Middle frontal gyrus (tissue), 1 donor: Measurements from ENCODE around the gene CD82.
"Not testable (repeated sequence)": the region's sequence is repeated elsewhere in the genome, so short reads cannot be mapped to it uniquely, and the experiment has no call there.

Source experiments
- DNase-seq: peaks from one replicate; pipeline ENCODE4 v3.0.0-alpha.2; 2015; ENCODE audit warnings: low spot score; ENCODE audit errors: extremely low spot score

CD82 gene

DNA sequence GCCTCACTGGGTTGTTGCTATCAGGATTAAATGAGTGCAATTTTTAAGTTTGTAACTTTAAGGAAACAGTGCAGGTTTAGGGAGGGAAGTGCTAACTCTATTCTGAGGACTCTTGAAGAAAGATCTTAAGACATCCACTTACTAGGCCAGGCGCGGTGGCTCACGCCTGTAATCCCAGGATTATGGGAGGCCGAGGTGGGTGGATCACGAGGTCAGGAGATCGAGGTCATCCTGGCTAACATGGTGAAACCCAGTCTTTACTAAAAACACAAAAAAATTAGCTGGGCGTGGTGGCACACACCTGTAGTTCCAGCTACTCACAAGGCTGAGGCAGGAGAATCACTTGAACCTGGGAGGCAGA lies 5.5 kb upstream of the CD82 start:
- not testable (repeated sequence) for DNase-seq

DNA sequence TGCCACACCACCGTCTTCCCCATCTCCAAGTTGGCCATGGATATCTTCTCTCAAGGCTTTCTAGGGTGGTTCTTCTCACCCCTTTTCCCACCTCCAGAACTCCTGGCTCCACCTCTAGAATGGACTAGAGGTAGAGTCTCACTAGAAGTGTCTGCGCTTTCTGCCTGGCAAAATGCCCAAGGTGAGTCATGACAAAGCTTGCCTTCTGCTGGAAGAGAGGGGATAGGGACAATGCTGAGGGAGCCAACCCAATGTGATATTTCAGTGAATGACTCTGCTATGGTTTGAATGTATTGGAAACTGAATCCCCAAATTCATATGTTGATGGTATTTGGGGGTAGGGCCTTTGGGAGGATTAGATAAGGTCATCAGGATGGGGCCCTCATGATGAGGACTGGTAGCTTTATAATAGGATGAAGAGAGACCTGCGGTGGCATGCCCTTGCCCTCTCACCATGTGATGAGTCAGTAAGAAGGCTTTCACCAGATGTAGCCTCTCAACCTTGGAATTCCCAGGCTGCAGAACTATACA lies 4.1 kb upstream of the CD82 start:
- no peak for DNase-seq

DNA sequence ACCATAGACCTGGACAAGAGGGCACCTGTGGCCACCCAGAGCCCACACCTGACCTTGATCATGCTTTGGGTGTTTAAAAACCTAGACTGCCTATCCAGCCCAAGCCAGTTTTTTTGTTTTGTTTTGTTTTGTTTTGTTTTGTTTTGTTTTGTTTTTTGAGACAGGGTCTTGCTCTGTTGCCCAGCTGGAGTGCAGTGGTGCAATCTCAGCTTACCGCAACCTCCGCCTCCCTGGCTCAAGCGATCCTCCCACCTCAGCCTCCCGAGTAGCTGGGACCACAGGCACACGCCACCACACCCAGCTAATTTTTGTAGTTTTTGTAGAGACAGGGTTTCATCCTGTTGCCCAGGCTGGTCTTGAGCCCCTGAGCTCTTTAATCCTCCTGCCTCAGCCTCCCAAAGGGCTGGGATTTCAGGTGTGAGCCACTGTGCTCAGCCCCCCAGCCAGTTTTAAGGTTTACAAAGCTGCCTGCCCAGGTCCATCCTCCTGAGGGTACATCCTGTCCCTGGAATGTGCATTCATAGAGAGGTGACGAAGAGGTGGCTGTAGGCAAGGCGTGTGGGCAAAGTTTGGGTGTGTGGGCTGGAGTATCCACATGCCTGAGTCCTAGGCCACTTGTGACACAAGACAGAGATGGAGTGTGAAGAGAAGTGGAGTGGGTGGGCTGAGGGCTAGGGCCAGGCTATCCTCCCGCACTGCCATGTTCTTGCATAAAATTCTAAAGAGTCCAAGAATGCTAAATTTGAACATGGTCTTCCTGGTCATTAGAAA lies 3.3 kb upstream of the CD82 start:
- DNase-seq, result no peak

DNA sequence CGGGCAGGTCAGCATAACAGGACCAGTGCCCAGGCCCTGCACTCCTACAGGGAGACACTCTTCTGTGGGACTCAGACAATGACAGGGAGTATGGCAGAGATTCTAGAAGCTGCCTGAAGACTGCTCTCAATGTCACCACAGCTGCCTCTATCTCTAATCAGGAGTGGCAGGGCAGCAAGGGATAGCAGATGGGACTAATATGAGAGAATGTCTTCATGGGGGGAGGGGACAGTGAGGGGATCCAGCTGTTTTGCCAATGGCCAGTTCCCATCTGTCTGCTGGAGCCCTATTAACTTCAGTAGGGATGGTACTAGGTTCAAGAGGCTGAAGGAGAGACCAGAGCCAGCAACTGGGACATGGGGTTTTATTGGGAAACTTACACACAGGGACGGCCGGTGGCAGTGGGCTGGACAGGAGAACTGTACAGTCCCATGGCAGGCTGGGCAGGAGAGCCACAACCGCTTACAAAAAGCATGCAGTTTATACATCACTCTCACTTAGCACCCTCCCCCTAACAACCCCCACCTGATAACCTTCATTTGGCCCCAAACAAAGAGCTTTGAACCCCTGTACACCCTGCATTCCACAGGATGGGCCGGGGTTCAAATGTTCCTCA lies 2.5 kb upstream of the CD82 start:
- DNase-seq, result no peak

DNA sequence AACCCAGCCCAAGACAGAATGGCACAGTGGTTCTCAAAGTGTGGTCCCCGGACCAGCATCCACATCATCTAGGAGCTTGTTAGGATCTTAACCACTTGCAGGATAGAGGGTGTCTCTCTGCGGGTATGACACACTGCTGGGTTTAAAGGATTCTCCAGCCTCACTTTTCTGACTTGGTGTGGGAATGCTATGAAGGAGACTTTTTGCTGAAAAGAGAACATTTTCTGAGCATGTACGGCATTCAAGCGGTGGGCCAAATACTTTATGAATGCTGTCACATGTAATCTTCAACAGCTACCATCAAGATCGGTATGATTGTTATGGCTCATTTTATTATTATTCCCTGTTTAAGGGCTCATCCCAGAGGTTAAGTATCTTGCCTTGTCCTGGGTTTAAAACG lies 1.8 kb upstream of the CD82 start:
- no peak for DNase-seq

DNA sequence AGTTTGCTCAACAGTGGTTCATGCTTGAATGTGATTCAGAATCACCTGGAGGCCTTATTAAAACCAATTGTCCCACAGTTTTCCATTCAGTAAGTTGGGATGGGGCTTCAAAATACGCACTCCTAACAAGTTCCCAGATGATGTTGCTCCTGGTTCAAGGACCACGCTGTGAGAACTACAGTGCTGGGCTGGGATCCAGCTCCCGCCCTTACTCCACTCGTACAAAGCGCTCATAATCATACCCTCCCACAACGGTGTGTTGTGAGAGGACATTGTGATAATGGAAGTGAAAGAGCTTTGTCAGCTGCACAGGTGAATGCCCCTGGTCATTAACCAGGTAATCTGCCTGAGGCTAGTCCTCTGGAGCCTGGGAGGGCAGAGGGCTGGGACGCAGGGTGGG lies 1.3 kb upstream of the CD82 start:
- no peak for DNase-seq

DNA sequence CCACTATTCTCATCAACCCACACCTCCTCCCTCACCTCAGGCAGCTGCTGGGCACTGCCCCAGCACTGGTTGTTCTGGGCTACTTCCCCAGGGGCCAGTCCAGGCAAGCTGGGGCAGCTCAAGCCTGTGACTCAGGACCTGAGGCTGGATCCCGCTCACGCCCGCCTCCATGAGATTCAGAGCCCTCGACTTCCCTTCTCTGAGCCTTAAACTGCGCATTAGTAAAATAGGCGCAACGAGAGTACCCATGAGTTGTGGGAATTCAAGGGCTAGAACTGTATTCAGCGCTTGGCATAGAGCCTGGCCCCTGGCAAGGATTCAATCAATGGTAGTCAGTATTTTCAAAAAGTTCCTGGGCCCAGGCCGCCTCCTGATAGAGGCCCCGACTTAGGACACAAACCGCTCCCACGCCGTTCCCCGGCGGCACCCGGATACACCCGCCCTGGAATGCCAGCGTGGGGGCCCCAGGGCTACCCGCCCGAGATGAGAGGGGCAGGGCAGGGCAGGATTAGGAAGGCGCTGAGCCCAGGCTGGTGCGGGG lies 723 bp upstream of the CD82 start:
- no peak for DNase-seq

DNA sequence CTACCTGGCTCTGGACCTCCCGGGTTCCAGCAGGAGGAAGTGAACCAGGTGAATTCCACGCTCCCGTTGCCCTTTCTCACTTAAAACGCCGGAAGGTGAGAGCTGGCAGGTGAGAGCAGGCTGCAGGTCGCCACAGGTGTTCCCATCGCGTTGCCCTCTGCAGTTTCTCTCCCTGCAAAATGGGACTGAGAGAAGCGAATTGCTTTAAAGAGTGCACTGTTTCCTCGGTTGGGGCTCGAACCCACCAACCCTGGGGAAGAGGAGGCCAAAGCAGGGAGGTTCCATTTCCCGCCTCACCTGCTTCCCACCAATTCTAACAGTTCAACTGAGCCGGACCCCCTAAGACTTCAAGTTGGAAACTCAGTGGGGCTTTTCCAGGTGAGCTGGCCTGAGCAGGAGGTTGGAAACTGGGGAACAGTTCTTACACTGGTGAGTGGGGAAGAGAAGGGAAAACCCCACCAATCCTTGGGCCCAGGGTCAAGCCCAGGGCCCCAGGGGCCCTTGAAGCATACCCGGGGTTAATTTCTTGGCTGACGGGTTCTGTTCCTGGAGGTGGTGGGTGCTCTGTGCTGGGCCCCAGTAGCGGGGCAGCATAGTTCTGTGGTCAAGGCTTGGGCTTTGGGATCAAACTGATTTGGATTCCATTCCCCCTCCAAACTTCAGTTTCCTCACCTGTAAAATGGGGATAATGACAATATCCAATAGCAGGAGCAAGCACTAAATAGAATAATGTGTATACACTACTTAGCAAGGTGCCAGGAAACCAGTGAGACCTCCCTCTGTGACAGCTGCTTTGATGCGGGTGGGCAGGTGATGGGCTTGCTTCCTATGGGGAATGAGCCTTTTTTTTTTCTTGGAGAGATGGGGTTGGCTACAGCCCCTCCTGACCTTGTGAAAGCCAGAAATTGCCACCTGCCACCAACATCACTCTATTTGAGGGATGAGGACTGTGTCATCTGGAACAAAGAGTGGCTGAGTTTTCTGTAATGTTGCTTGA lies 788 bp downstream of the CD82 start:
- DNase-seq, result no peak

DNA sequence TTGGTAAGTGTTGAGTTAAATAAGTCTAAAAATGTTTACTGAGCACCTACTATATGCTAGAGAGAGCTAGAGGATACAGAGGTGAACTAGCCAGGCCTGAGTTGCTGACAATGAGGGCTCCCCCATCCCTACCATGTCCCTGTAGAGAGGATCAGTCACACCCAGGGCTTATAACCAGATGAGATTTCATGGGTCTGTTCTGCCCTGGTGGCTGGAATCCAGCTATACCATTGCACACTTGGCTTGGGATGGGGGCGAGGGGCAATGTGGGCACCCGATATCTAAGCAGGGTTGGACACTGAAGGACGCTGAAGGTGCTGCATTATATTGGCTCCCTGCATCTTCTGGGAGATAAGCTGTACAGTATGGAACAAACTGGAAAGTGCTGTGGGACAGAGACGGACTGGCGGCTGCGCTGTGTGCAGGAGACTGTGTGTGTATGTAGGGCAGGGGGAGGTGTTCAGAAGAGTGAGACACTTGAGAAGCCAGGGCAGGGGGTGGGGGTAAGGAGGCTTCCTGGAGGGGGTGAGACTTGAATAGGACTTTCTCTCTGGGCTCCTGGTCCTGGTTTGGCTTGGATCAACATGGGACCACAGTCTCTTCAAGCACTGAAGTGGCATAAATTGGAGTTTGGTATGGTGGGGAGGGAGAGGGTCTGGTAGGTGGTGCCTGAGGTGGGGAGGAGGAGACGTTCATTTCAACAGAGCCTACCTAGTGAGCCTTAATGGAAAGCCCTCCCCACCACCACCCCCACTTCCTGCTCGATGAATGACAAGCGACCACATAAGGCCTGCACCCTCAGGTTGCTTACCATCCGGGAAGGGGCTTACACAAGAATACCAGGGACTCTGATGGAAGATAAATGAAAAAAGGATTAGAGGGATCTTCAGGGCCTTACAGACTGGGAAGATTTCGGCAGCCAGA lies 1.8 kb downstream of the CD82 start:
- DNase-seq, result no peak

DNA sequence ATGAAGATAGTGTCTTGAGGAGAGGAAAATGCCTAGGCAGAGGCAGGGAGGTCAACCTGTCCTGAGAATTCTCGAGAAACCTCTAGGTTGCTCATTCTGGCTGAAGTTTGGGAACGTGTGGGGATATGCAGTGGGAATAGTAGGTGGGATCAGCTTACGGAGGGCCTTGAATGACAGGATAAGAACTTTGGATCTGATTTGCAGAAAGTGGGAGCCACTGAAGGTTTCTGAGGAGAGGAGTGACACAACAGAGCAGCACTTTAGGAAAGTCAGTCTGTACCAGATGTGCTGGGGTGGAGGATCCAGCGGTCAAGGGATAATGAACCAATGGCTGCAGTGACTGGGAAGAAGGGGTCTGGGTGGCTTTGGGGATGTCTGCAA lies 2.4 kb downstream of the CD82 start:
- DNase-seq, result no peak

DNA sequence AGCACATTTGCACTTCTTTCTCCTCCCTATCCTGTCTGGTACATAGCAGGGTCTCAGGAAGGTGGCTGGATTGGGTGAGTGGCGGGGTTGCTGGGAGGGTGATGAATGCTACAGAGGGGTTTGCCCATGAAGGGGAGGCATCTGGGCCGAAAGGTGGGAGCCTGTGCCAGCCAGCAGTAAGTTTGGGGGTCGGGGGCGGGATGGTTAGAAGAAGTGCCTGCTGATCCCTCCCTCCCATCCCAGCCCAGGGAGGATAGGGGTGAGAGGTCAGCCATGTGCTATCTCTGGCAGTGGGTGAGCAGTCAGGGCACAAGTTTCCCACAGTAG lies 2.8 kb downstream of the CD82 start:
- DNase-seq, result no peak

DNA sequence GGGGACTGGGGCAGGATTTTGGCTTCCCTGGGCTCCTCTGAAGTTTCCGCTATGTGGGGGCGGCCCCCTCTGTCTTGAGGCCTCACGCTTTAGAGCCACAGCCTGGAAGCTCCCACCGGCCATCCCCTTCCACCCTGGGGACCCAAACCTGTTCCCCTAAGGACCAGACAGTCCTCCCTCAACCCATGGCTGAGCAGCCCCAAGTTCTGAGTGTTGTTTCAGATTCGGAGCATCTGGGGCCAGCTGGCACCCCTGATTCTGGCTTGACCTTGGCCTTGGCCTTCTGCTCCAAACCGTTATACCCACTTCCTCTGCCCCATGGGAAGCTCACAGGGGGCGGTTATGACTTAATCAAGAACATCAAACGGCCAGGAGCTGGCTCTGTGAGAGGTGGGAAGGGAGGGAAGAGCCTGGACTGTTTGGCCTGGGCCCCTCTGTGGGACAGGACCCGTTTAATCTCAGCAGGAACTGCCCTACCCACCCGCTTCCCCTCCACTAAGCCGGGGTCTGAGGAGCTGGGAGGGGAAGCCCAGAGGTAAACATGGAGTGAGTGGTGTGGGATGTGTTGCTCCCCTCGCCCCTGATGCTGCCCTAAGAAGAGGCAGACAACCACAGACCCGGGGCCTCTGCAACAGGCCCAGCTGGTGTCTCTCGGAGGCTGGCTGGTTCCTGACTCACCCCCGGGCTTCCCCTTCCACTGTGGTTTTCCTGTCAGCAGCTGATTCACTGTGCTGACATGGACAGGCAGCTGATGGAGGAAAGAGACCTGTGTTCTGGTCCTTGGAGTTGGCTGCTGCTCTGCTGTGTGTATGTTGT lies 3.4 kb downstream of the CD82 start:
- no peak for DNase-seq

DNA sequence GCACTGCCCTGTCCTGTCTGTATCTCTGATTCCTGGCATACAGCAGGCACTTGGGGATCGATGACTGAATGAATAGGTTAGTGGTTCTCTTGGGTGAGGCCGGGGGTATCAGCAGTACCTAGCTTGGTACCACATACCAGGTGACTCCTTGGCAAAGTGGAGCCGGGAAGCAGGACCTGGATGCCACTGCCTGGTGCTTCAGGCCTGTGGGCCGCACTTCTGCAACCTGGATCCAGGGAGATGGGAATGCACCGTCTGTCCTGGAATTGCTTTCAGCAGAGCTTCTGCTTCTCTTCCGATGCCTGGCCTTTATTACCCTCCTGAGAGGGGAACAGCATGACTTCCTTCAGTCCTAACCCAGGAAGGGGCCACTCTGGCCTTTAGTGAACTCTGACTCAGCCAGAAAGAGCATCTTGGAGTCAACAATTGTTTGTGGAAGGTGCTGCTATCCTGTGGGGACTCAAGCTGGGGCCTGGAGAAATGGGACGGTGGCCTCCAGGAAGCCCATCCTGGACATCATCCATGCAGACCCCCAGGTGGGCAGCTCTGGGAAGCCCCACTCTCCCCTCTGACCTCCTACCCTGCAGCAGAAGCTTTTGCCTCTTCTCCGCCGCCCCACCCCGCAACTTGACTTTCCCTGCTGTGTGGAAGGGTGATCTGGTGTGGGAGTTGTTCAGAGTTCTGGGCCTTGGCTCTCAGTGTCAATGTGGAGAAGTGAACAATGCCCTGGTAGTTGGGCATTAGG lies 5.1 kb downstream of the CD82 start:
- DNase-seq, result no peak

DNA sequence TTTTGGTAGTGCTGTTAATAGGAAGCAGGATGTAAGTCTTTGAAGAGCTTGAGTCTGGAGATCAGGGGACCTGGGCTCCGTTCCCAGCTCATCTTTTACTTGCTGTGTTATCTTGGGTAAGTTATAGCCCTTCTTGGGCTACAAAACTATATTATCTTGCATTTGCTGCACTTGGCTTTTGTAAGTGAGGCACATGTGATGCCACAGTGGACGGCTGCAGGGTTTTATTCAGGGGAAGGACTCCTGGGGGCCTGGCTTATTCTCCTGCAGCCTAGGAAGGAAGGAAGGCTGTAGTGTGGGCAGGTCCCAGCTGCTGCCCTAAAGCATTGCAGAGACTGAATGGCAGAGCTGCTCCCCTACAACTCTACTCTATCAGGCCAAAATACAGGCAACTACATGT lies 6.4 kb downstream of the CD82 start:
- DNase-seq, result no peak

DNA sequence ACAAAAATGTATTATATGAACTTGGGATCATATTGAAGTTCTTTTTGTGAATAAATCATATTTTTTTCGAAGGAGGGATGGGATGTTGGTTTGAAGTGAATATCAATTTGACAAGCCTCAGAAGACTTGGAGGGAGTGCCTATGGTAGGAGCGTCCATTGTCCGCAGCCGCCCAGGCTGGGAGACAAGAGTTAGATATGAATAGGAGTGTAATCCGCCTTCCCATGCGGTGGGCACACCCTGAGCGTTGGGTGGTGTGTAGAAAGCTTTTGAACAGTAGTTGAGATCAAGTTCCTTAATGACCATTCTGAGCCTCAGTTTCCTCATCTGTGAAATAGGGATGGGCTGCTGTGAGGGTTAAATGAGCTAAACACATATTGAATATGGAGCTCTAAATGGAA lies 7.0 kb downstream of the CD82 start:
- no peak for DNase-seq

DNA sequence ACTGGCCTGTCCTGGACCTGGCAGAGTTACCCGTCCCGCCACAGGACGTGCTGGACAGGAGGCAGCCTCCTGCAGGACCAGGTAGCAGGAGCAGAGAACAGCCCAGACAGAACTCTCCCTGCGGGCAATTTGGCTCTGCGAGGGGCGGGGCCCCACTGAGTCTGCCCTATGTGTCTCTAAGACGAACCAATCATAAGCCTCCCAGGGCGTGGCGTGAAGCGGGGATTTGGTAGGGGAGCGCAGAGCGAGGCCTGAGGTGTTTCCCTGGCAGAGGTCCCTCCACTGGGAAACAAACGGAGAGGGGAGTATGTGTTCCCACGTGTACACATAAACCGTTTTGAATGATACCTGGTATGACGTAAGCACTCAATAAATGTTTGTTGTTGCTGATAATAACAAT lies 7.4 kb downstream of the CD82 start:
- DNase-seq, result no peak

DNA sequence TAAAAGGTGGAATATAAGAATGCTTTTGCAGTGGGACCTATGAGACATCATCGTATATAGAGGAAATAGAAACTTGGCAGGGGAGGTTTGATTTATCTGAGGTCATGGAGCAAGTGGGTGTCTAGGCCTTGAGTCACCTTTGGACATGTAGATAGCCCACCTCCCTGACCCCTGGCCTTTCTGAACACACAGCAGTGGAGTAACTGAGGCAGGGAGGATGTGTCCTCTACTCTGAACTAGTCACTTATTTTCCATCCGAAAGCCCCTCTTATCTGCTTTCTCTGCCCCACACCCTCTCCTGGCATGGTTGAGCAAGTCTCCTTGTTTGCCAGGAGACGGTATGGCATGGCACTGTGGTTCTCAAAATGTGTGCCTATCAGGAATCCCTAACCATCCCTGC lies 7.9 kb downstream of the CD82 start:
- DNase-seq, result no peak

DNA sequence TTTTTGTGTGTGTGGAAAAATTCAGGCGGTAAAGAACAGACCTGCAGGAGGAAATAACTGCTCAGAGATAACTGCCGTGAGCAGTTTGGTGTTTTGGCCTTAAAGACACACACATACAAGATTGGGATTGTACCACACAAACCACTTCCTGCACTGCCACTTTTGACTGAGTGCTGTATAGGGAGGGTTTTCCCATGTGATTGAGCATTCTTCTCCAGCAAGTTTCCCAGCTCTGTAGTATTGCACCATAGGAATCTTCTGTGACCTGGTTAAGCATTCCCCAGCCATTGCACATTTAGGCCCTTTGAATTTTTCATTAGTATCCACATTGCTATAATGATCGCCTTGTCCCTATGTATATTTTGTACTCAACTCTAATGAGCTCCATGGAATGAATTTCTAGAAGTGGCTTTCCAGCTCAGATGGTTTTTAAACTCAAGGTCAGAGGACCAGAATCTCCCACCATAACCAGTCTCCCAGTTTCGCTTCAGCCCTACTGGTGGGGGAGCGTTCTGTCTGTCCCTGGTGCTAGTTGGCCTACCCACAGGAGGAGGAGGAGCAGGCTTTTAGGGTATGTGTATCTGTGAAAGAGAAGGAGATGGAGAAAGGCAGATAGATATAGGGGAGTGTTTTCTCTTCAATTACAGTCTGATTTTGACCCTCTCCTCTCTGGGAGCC lies 9.3 kb downstream of the CD82 start:
- no peak for DNase-seq

DNA sequence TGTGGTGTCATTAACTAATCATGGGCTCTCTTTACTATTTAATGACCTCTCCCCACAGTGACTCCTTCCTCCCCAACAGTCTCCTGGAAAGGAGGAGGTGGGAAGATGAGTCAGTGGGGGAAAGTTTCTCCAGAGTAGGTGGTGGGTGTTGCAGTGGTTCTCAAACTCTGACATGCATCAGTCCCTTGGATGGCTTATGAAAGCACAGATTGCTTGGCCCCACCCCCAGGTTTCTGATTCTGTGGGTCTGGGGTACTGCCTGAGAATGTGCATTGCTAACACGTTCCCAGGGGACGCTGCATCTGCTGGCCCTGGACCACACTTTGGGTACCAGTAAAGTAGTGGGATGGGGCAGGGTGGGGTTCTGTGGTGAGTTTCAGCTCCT lies 9.8 kb downstream of the CD82 start:
- no peak for DNase-seq
